Measurements from ENCODE around the gene NAALADL2.

Gene NAALADL2

DNA sequence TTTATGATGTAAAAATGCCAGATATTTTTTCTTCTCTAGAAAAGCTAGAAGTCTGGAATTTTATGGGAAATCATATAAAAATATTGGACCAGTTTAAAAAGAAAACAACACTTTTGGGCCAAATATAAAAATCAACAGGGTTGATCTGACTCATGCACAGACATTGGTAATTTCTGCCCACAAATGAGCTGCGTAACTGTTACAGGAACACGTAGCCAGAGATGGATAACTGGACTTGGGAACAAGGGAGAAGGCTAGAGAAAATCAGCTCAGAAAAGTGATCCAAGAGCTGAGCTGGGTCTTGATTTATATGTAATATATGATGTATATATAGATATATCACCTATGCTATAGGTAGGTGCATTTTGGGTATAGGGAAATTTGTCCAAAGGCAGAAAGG lies 36.8 kb upstream of the NAALADL2 start:
- TF ChIP-seq, protein P1, sequence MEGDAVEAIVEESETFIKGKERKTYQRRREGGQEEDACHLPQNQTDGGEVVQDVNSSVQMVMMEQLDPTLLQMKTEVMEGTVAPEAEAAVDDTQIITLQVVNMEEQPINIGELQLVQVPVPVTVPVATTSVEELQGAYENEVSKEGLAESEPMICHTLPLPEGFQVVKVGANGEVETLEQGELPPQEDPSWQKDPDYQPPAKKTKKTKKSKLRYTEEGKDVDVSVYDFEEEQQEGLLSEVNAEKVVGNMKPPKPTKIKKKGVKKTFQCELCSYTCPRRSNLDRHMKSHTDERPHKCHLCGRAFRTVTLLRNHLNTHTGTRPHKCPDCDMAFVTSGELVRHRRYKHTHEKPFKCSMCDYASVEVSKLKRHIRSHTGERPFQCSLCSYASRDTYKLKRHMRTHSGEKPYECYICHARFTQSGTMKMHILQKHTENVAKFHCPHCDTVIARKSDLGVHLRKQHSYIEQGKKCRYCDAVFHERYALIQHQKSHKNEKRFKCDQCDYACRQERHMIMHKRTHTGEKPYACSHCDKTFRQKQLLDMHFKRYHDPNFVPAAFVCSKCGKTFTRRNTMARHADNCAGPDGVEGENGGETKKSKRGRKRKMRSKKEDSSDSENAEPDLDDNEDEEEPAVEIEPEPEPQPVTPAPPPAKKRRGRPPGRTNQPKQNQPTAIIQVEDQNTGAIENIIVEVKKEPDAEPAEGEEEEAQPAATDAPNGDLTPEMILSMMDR (IDR thresholded peaks at IDR 0.05; ENCODE audit: insufficient read depth, low read depth, low read length, missing control alignments), result no peak
- H3K4me3 ChIP-seq (ENCODE audit: low read depth, low read length), result no peak overlapping the region
- DNase-seq (ENCODE audit: low read depth), result no peak

DNA sequence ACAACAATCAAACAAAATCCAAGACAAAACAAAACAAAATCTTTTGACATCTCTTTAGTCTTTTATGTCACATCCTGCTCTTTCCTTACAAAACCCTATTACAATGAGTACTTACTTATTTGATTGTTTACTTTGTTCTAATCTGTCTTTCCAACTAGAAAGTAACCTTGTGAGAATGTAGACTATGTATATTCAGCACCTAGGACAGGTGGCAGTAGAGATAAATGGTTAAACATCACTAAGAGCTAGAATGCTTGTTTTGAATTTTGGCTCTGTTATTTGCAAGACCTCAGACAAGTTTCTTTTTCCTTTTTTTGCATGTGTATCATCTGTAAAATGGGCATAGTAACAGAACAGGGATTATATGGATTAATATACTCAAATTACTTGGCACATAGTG lies 33.1 kb upstream of the NAALADL2 start:
- TF ChIP-seq, protein P1 (IDR thresholded peaks at IDR 0.05; ENCODE audit: insufficient read depth, low read depth, low read length, missing control alignments), result no peak
- H3K4me3 ChIP-seq (ENCODE audit: low read depth, low read length), result no peak overlapping the region
- DNase-seq (ENCODE audit: low read depth), result no peak

DNA sequence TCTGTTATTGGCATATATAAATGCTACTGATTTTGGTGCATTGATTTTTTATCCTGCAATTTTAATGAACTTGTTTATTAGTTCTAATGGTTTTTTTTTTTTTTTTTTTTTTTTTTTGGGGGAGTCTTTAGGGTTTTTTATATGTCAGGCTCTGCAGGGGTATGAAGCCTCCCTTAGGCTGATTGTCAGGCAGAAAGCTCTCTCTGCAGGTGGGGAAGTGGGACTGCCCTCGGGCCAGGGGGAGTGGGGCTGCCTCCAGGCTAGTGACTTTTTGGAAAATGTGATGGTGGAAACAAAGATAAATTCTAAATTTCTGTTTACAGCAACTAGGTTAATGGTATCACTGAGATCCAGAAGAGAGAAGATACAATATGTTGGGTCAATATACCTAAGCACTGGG lies 14.4 kb upstream of the NAALADL2 start:
- no peak for DNase-seq (ENCODE audit: low read depth)
- H3K4me3 ChIP-seq (ENCODE audit: low read depth, low read length), result no peak overlapping the region
- TF ChIP-seq, protein P1 (IDR thresholded peaks at IDR 0.05; ENCODE audit: insufficient read depth, low read depth, low read length, missing control alignments), result no peak

DNA sequence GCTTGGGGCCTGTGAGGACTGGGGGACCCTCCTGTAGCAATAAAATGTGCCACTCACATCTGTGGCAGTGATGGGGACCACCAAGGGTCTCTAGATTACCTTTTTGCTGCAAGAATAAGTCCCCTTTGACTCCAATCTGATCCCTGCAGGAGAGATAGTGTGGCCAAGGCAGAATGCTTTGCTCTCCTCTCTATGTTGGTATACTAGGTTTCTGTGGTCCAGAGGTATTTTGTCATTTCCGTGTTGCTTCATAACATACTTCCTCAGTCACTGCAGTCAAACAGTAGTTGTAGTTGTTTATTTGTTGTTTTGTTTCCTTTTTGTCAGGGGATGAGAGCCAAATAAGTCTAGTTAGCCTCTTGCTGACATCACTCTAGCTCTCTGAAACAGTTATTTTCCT lies 13.1 kb upstream of the NAALADL2 start:
- no peak overlapping the region for H3K4me3 ChIP-seq (ENCODE audit: low read depth, low read length)
- TF ChIP-seq, protein P1 (IDR thresholded peaks at IDR 0.05; ENCODE audit: insufficient read depth, low read depth, low read length, missing control alignments), result no peak
- DNase-seq (ENCODE audit: low read depth), result no peak

DNA sequence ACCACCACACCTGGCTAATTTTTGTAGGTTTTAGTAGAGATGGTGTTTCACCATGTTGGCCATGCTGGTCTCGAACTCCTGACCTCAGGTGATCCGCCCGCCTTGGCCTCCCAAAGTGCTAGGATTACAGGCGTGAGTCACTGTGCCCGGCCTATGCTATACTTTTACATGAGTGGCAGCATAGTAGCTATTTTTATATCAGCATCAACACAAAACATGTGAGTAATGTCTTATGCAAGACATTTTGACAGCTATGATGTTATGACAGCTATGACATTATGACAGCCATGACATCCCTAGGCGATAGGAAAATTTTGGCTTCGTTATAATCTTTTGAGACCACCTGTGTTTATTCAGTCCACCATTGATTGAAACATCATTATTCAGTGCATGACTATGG lies 4.1 kb upstream of the NAALADL2 start:
- H3K4me3 ChIP-seq (ENCODE audit: low read depth, low read length), result no peak overlapping the region
- DNase-seq (ENCODE audit: low read depth), result no peak
- TF ChIP-seq, protein P1 (IDR thresholded peaks at IDR 0.05; ENCODE audit: insufficient read depth, low read depth, low read length, missing control alignments), result no peak

DNA sequence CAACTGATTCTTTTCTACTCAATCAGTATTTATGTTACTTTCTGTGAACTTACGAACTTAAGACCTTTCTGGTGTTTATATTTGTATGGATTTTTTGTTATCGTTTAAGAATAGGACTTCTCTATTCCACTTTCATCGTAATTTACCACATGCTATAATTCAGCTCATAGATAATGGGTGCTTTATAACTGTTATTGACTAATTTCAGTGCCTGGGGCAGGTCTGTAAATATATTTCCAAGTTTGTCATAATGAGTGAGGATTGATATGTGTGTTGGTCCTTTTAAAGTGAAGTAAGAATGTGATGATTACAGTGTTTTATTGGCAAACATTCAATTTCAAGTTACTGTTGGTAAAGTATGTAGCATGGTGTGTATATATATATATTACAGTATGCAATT lies 1.8 kb upstream of the NAALADL2 start:
- no peak for DNase-seq (ENCODE audit: low read depth)
- no peak overlapping the region for H3K4me3 ChIP-seq (ENCODE audit: low read depth, low read length)
- TF ChIP-seq, protein P1 (IDR thresholded peaks at IDR 0.05; ENCODE audit: insufficient read depth, low read depth, low read length, missing control alignments), result no peak

DNA sequence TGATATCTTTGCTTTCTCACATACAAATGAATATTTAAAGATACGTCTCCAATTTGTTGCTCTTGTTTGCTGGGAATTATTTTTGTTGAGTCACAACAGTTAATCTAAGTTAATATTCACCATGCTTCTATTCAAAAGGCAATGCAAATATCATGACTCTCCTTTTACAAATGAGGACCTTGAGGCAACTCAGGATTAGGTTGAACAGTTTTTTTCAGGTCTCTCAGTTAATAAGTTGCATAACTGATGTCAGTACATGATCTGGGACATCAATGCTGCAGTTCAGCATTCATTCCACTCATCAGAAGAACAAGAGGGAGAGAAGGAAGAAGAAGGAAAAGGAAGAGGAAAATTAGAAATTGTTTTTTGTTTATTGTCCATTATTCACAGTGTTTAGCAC lies 781 bp upstream of the NAALADL2 start:
- DNase-seq (ENCODE audit: low read depth), result no peak
- H3K4me3 ChIP-seq (ENCODE audit: low read depth, low read length), result no peak overlapping the region
- TF ChIP-seq, protein P1 (IDR thresholded peaks at IDR 0.05; ENCODE audit: insufficient read depth, low read depth, low read length, missing control alignments), result no peak

Data from GM12865 (cell line).